Stromal cell of bone marrow (primary cell): ENCODE results near the gene AQP5.
"Not testable (repeated sequence)": the region's sequence is repeated elsewhere in the genome, so short reads cannot be mapped to it uniquely, and the experiment has no call there.

ENCODE experiments used
- DNase-seq: peaks from one replicate; pipeline ENCODE4 v3.0.0-alpha.2; 2012; ENCODE audit warnings: low read depth

AQP5 gene

GRCh38 chr12:49980501-49981349 lies 19.1 kb downstream of the AQP5 start:
- no peak for DNase-seq

- no peak for DNase-seq
Observed at GRCh38 chr12:49982246-49983087, 20.8 kb downstream of the AQP5 start.

- DNase-seq: peak; percentile 70
Observed at GRCh38 chr12:49983892-49984291, 22.2 kb downstream of the AQP5 start.

GRCh38 chr12:49984476-49985359 lies 23.0 kb downstream of the AQP5 start:
- DNase-seq: no peak

GRCh38 chr12:49985981-49986380 lies 24.3 kb downstream of the AQP5 start:
- no peak for DNase-seq

GRCh38 chr12:49986476-49986875 lies 24.8 kb downstream of the AQP5 start:
- not testable (repeated sequence) for DNase-seq

- DNase-seq: no peak
Observed at GRCh38 chr12:49987625-49988303, 26.1 kb downstream of the AQP5 start.

GRCh38 chr12:49989400-49989799 lies 27.7 kb downstream of the AQP5 start:
- not testable (repeated sequence) for DNase-seq

- DNase-seq: peak; percentile 31
Observed at GRCh38 chr12:49990273-49990672, 28.6 kb downstream of the AQP5 start.

GRCh38 chr12:49998453-49998852 lies 36.8 kb downstream of the AQP5 start:
- no peak for DNase-seq

GRCh38 chr12:50003595-50003994 lies 41.9 kb downstream of the AQP5 start:
- DNase-seq: peak; percentile 48

- no peak for DNase-seq
Observed at GRCh38 chr12:50004696-50005095, 43.0 kb downstream of the AQP5 start.

GRCh38 chr12:50005175-50005574 lies 43.5 kb downstream of the AQP5 start:
- no peak for DNase-seq

- no peak for DNase-seq
Observed at GRCh38 chr12:50006280-50006679, 44.6 kb downstream of the AQP5 start.

- no peak for DNase-seq
Observed at GRCh38 chr12:50006754-50007442, 45.2 kb downstream of the AQP5 start.

- no peak for DNase-seq
Observed at GRCh38 chr12:50013361-50014147, 51.9 kb downstream of the AQP5 start.

GRCh38 chr12:50014342-50014741 lies 52.7 kb downstream of the AQP5 start:
- DNase-seq: no peak
